SK-N-SH (cell line): ENCODE data around the gene CRYBB3. TPM values are rescaled to one million over a fixed set of nuclear protein-coding genes. Genes with fewer than 3 reads are reported as not detected.

Experiments
- CTCF ChIA-PET: fragments of 300-600, 350-600 bp; formaldehyde crosslinking; extraction: SDS; loops from one replicate; lab custom pipeline; 2021; lab: Yijun Ruan, JAX
- POLR2A ChIA-PET: fragments of 350-600 bp; sonication (Branson Sonifier 250); formaldehyde crosslinking; extraction: SDS; loops from one replicate; lab custom pipeline; 2020; ENCODE audit warnings: antibody characterized with exemption, inconsistent platforms; lab: Yijun Ruan, JAX
- DNase-seq: peaks from one replicate; pipeline ENCODE4 v3.0.0; 2012
- H2AFZ ChIP-seq: fragments of 200-600 bp; sonication (generic); 2 replicates; pipeline ENCODE4 v1.8.1; 2016; ENCODE audit warnings: antibody characterized with exemption, mild to moderate bottlenecking, low read depth
- H3F3A ChIP-seq: fragments of 200-600 bp; sonication (generic); replicated peaks from 2 replicates; pipeline ENCODE3; 2016; ENCODE audit warnings: antibody characterized with exemption, mild to moderate bottlenecking; ENCODE audit not compliant: insufficient read depth
- H3K27ac ChIP-seq, 2 experiments: fragments of 200-500 bp in 1 of 2; fragments of 200-600 bp in 1 of 2; sonication (Bioruptor generic) in 1 of 2; sonication (generic), shearing (Covaris generic) in 1 of 2; 2 replicates each; pipeline versions ENCODE4 v1.5.1 to v1.6.1; 2014 to 2016; ENCODE audit warnings: low read depth in 2 of 2, inconsistent platforms in 1 of 2, low read length in 1 of 2, mild to moderate bottlenecking in 1 of 2, mixed read lengths in 1 of 2
- H3K27me3 ChIP-seq: fragments of 200-600 bp; sonication (generic), shearing (Covaris generic); 2 replicates; pipeline ENCODE4 v1.6.1; 2016; ENCODE audit warnings: mixed run types; ENCODE audit not compliant: insufficient read depth
- H3K36me3 ChIP-seq, 2 experiments: fragments of 200-500 bp in 1 of 2; fragments of 200-600 bp in 1 of 2; sonication (Bioruptor generic) in 1 of 2; sonication (generic) in 1 of 2; replicated peaks in 1 of 2; 2 replicates each; pipeline versions ENCODE3 to v1.5.1; 2014 to 2016; ENCODE audit warnings: low read length in 1 of 2, mild to moderate bottlenecking in 1 of 2; ENCODE audit not compliant: insufficient read depth in 2 of 2, control insufficient read depth in 1 of 2
- H3K4me1 ChIP-seq, 2 experiments: fragments of 200-500 bp in 1 of 2; fragments of 200-600 bp in 1 of 2; sonication (Bioruptor generic) in 1 of 2; sonication (generic), shearing (Covaris generic) in 1 of 2; 2 replicates each; pipeline versions ENCODE4 v1.5.1 to v1.6.1; 2014 to 2016; ENCODE audit warnings: low read depth in 1 of 2, low read length in 1 of 2, mixed run types in 1 of 2; ENCODE audit not compliant: insufficient read depth in 2 of 2, control insufficient read depth in 1 of 2
- H3K4me2 ChIP-seq: fragments of 200-600 bp; sonication (generic), shearing (Covaris generic); 2 replicates; pipeline ENCODE4 v1.6.1; 2017; ENCODE audit warnings: mixed run types
- H3K4me3 ChIP-seq, 2 experiments: fragments of 200-500 bp in 1 of 2; fragments of 200-600 bp in 1 of 2; sonication (Bioruptor generic) in 1 of 2; sonication (generic), shearing (Covaris generic) in 1 of 2; 2 replicates each; pipeline versions ENCODE4 v1.5.1 to v1.8.1; 2014 to 2016; ENCODE audit warnings: low read depth in 2 of 2, inconsistent platforms in 1 of 2, low read length in 1 of 2, mild to moderate bottlenecking in 1 of 2, mixed read lengths in 1 of 2, moderate library complexity in 1 of 2
- H3K79me2 ChIP-seq: fragments of 200-600 bp; sonication (generic); 2 replicates; pipeline ENCODE4 v1.8.1; 2017; ENCODE audit warnings: mild to moderate bottlenecking; ENCODE audit not compliant: insufficient read depth
- H3K9ac ChIP-seq: fragments of 200-600 bp; sonication (generic); 2 replicates; pipeline ENCODE4 v1.6.1; 2017; ENCODE audit warnings: mixed run types
- H3K9me2 ChIP-seq: fragments of 200-600 bp; sonication (generic); 2 replicates; pipeline ENCODE4 v1.6.1; 2017; ENCODE audit warnings: mixed run types
- H3K9me3 ChIP-seq: fragments of 200-600 bp; sonication (generic); 2 replicates; pipeline ENCODE4 v1.6.1; 2017; ENCODE audit warnings: mixed run types, mild to moderate bottlenecking, moderate library complexity
- H4K20me1 ChIP-seq: fragments of 200-600 bp; sonication (generic); 2 replicates; pipeline ENCODE4 v1.6.1; 2017; ENCODE audit warnings: mild to moderate bottlenecking, mixed run types; ENCODE audit not compliant: insufficient read depth
- ELF1 ChIP-seq: IDR thresholded peaks from 2 replicates; pipeline ENCODE4 v1.4.0; 2012
- EP300 ChIP-seq, 2 experiments: IDR thresholded peaks; 2 replicates each; pipeline versions ENCODE4 v1.4.0 to v1.6.1; 2012; ENCODE audit warnings: borderline replicate concordance in 1 of 2, low read depth in 1 of 2, low read length in 1 of 2
- FOSL2 ChIP-seq: IDR thresholded peaks from 2 replicates; pipeline ENCODE4 v1.4.0; 2012; ENCODE audit warnings: low read depth, mild to moderate bottlenecking, moderate library complexity, borderline replicate concordance
- FOXJ3 ChIP-seq: sonication (generic); formaldehyde crosslinking; IDR thresholded peaks from 2 replicates; pipeline ENCODE4 v1.5.1; 2020; ENCODE audit warnings: mild to moderate bottlenecking, missing genetic modification reagents
- FOXM1 ChIP-seq: IDR thresholded peaks from 2 replicates; pipeline ENCODE4 v1.4.0; 2012; ENCODE audit warnings: low read depth, mild to moderate bottlenecking
- GABPA ChIP-seq: IDR thresholded peaks from 2 replicates; pipeline ENCODE4 v1.4.0; 2012; ENCODE audit warnings: low read depth, mild to moderate bottlenecking
- GATA2 ChIP-seq: sonication (generic); formaldehyde crosslinking; IDR thresholded peaks from 2 replicates; pipeline ENCODE4 v1.5.0; 2020; ENCODE audit warnings: mild to moderate bottlenecking, missing genetic modification reagents
- JUND ChIP-seq: IDR thresholded peaks from 2 replicates; pipeline ENCODE4 v1.4.0; 2012
- MXI1 ChIP-seq: IDR thresholded peaks from 2 replicates; pipeline ENCODE4 v1.6.1; 2012; ENCODE audit warnings: mild to moderate bottlenecking, low read depth, low read length, improper control_type of control experiment
- POLR2AphosphoS5 ChIP-seq: IDR thresholded peaks from 2 replicates; pipeline ENCODE4 v1.6.1; 2012; ENCODE audit warnings: low read depth, low read length
- RFX5 ChIP-seq: IDR thresholded peaks from 2 replicates; pipeline ENCODE4 v1.6.1; 2012; ENCODE audit warnings: mild to moderate bottlenecking, improper control_type of control experiment, low read length
- SIN3A ChIP-seq: IDR thresholded peaks from 2 replicates; pipeline ENCODE4 v1.6.1; 2012; ENCODE audit warnings: low read depth, mild to moderate bottlenecking, low read length, moderate library complexity, borderline replicate concordance
- SMC3 ChIP-seq: IDR thresholded peaks from 2 replicates; pipeline ENCODE4 v1.6.1; 2012; ENCODE audit warnings: low read depth, low read length, improper control_type of control experiment
- TAF1 ChIP-seq: IDR thresholded peaks from 2 replicates; pipeline ENCODE4 v1.6.1; 2012; ENCODE audit warnings: low read depth, mild to moderate bottlenecking, low read length, moderate library complexity, borderline replicate concordance
- TEAD4 ChIP-seq: IDR thresholded peaks from 2 replicates; pipeline ENCODE4 v1.4.0; 2012; ENCODE audit warnings: mild to moderate bottlenecking, borderline replicate concordance; ENCODE audit not compliant: insufficient read depth
- YY1 ChIP-seq: IDR thresholded peaks from 2 replicates; pipeline ENCODE4 v1.4.0; 2012; ENCODE audit warnings: low read depth, mild to moderate bottlenecking
- WGBS: methylation state at CpG from one replicate; pipeline ENCODE4 v1.1.6; 2017; ENCODE audit warnings: low lambda C conversion rate; 5-methylcytosine and 5-hydroxymethylcytosine counted together
- polyA plus RNA-seq, 3 experiments: library from polyadenylated mRNA; depleted of rRNA; stranded (reverse); fragments of >200 nt; gene quantifications; 2 replicates each; pipeline ENCODE4 v1.2.3, GENCODE V29; 2012
- TF ChIP-seq, protein P1 (sequence below): IDR thresholded peaks from 2 replicates; pipeline ENCODE4 v1.4.0; 2012; ENCODE audit warnings: low read depth, borderline replicate concordance
- TF ChIP-seq, protein P2 (sequence below): IDR thresholded peaks from 2 replicates; pipeline ENCODE4 v1.6.1; 2012; ENCODE audit warnings: mild to moderate bottlenecking, low read depth, low read length, moderate library complexity
- TF ChIP-seq, protein P3 (sequence below): IDR thresholded peaks from 2 replicates; pipeline ENCODE4; 2012
- TF ChIP-seq, protein P4 (sequence below): IDR thresholded peaks from 2 replicates; pipeline ENCODE4 v1.4.0; 2012; ENCODE audit warnings: low read depth

The CRYBB3 gene
- polyA plus RNA-seq, 1 of the 3 experiments (the other 2 are of a cell fraction) = 0.35 TPM

DNA sequence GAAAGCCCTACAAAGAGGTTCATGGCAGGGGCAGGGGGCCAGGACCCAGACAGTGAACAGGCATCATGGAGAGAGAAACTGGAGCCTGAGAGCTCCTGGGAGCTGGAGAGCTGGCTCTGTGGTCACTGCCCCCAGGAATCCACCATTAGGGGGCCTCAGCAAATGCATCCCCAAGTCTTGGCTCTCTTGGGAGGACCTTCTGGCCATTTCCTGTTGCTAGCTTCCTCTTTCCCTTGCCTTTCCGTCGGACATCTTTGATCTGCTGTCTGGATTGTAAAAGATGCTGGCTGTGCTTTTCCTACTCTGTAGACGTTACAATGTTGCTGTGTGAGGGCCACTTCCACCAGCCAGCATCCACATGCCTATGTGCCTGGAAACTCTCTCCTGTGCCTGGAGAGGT is 12.7 kb downstream of the CRYBB3 start:
- Histone ChIP-seq H2AFZ (no peak overlapping the region), H3F3A (no peaks in the 10 kb centered on the region), H3K4me3 (no peak overlapping the region), H3K9me3 (no peaks in the 10 kb centered on the region), H3K79me2 (no peaks in the 10 kb centered on the region), H4K20me1 (no peaks in the 10 kb centered on the region), H3K36me3 (no peaks in the 10 kb centered on the region), H3K9ac (no peak overlapping the region), H3K27me3 (no peaks in the 10 kb centered on the region), H3K4me2 (no peak overlapping the region), H3K9me2 (no peaks in the 10 kb centered on the region), H3K4me1 (no peaks in the 10 kb centered on the region), H3K27ac (no peak overlapping the region)
- ChIA-PET POLR2A (no interaction called here), CTCF (interaction anchor here (1.0 to 3.6 kb wide), 4 partner anchors 10 to 561 kb away, joined by 3 to 42 read pairs (median 5); no protein-coding TSS in a partner anchor)
- no peak for DNase-seq
- 63% methylated on average over 3 of the region's 3 CpGs for WGBS
- TF ChIP-seq, protein P1, sequence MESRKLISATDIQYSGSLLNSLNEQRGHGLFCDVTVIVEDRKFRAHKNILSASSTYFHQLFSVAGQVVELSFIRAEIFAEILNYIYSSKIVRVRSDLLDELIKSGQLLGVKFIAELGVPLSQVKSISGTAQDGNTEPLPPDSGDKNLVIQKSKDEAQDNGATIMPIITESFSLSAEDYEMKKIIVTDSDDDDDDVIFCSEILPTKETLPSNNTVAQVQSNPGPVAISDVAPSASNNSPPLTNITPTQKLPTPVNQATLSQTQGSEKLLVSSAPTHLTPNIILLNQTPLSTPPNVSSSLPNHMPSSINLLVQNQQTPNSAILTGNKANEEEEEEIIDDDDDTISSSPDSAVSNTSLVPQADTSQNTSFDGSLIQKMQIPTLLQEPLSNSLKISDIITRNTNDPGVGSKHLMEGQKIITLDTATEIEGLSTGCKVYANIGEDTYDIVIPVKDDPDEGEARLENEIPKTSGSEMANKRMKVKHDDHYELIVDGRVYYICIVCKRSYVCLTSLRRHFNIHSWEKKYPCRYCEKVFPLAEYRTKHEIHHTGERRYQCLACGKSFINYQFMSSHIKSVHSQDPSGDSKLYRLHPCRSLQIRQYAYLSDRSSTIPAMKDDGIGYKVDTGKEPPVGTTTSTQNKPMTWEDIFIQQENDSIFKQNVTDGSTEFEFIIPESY = no peak
- TF ChIP-seq SMC3 (no peak), ELF1 (no peak), TAF1 (no peak), SIN3A (no peak), JUND (no peak), FOXM1 (no peak)
- TF ChIP-seq, protein P2, sequence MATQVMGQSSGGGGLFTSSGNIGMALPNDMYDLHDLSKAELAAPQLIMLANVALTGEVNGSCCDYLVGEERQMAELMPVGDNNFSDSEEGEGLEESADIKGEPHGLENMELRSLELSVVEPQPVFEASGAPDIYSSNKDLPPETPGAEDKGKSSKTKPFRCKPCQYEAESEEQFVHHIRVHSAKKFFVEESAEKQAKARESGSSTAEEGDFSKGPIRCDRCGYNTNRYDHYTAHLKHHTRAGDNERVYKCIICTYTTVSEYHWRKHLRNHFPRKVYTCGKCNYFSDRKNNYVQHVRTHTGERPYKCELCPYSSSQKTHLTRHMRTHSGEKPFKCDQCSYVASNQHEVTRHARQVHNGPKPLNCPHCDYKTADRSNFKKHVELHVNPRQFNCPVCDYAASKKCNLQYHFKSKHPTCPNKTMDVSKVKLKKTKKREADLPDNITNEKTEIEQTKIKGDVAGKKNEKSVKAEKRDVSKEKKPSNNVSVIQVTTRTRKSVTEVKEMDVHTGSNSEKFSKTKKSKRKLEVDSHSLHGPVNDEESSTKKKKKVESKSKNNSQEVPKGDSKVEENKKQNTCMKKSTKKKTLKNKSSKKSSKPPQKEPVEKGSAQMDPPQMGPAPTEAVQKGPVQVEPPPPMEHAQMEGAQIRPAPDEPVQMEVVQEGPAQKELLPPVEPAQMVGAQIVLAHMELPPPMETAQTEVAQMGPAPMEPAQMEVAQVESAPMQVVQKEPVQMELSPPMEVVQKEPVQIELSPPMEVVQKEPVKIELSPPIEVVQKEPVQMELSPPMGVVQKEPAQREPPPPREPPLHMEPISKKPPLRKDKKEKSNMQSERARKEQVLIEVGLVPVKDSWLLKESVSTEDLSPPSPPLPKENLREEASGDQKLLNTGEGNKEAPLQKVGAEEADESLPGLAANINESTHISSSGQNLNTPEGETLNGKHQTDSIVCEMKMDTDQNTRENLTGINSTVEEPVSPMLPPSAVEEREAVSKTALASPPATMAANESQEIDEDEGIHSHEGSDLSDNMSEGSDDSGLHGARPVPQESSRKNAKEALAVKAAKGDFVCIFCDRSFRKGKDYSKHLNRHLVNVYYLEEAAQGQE = no peak

DNA sequence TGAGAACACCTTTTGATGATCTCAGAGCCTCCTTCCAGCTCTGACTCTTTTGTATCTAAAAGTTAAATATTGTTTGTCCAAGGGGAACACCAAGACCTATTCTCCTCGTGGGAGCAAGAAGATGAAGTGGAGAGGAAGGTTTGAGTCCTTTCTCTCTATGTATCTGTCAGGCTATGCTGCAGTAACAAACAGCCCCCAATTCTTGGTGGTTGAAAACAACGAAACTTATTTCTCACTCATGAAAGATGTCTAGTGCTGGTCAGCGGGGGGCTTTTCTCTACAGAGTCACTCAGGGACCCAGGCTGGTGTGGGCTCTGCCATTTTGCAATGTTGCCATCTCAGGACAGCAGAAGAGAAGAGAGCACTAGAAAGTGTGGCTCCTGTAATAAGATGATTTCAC is 13.6 kb downstream of the CRYBB3 start:
- Histone ChIP-seq H3K27me3 (no peaks in the 10 kb centered on the region), H3K9me2 (no peaks in the 10 kb centered on the region), H3K4me2 (no peak overlapping the region), H4K20me1 (no peaks in the 10 kb centered on the region), H3K4me3 (no peak overlapping the region), H3F3A (no peaks in the 10 kb centered on the region), H3K4me1 (no peaks in the 10 kb centered on the region), H3K27ac (no peak overlapping the region), H3K36me3 (no peaks in the 10 kb centered on the region), H2AFZ (no peak overlapping the region), H3K9ac (no peak overlapping the region), H3K79me2 (no peaks in the 10 kb centered on the region), H3K9me3 (no peaks in the 10 kb centered on the region)
- POLR2A ChIA-PET = no interaction called here
- WGBS = 30% methylated on average over 3 of the region's 3 CpGs
- CTCF ChIA-PET = interaction anchor here (1.0 to 3.6 kb wide), 5 partner anchors 11 to 560 kb away, joined by 3 to 42 read pairs (median 5); no protein-coding TSS in a partner anchor
- DNase-seq = no peak
- TF ChIP-seq RFX5 = no peak
- TF ChIP-seq SIN3A = no peak
- no peak for TF ChIP-seq GATA2
- TF ChIP-seq EP300 (IDR thresholded peaks at IDR 0.05; ENCODE audit: borderline replicate concordance in 1 of 2, low read depth in 1 of 2, low read length in 1 of 2) = no peak
- no peak for TF ChIP-seq MXI1
- TF ChIP-seq, protein P3, sequence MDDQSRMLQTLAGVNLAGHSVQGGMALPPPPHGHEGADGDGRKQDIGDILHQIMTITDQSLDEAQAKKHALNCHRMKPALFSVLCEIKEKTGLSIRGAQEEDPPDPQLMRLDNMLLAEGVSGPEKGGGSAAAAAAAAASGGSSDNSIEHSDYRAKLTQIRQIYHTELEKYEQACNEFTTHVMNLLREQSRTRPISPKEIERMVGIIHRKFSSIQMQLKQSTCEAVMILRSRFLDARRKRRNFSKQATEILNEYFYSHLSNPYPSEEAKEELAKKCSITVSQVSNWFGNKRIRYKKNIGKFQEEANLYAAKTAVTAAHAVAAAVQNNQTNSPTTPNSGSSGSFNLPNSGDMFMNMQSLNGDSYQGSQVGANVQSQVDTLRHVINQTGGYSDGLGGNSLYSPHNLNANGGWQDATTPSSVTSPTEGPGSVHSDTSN = no peak
- no peak for TF ChIP-seq FOSL2
- TF ChIP-seq TEAD4 = no peak
- TF ChIP-seq, protein P4, sequence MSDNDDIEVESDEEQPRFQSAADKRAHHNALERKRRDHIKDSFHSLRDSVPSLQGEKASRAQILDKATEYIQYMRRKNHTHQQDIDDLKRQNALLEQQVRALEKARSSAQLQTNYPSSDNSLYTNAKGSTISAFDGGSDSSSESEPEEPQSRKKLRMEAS = no peak
- TF ChIP-seq YY1 = no peak
- no peak for TF ChIP-seq POLR2AphosphoS5
- TF ChIP-seq GABPA = no peak
- TF ChIP-seq, protein P1 = no peak
- TF ChIP-seq FOXJ3 (CRISPR knock-in tag) = no peak
